ENCODE data around the gene MED27. TPM values are rescaled to one million over a fixed set of nuclear protein-coding genes. Genes with fewer than 3 reads are reported as not detected.

The MED27 gene
- total and polyA plus RNA-seq, 7 donors, result 10.7 to 24.4 (median 14.2) TPM

GRCh38 chr9:132078699-132079356, 839 bp downstream of the MED27 start:
- ATAC-seq, result peak; percentile 17 to 54 (median 39)
- Histone ChIP-seq H3K4me1 (peaks cover 28% of the 10 kb centered on the region), H3K27ac (peak overlapping the region; percentile 80), H3K9me3 (no peaks in the 10 kb centered on the region), H3K36me3 (ENCODE audit: insufficient read depth in 1 of 2, low read depth in 1 of 2) (peaks cover 3 to 33% of the 10 kb centered on the region in 2 donors), H3K27me3 (ENCODE audit: insufficient read depth in 3 of 3, low read length in 2 of 3) (peaks cover 0 to 4% (median under 1%) of the 10 kb centered on the region in 3 donors), H3K4me3 (peak overlapping the region; percentile 78)
- intact Hi-C loops (cut with DNase I), result no loop called here
- 3 to 5% (median 4%) methylated on average over 12 of the region's 12 CpGs for WGBS, 3 donors
- DNase-seq, result no peak
- no peak for TF ChIP-seq CTCF (IDR thresholded peaks at IDR 0.05)

GRCh38 chr9:132077881-132078698, 1.6 kb downstream of the MED27 start:
- peaks cover 28% of the 10 kb centered on the region for H3K4me1 ChIP-seq
- peak; percentile 46 to 60 for DNase-seq
- H3K27ac ChIP-seq, result no peak overlapping the region
- no peak for ATAC-seq
- peaks cover 3 to 37% of the 10 kb centered on the region in 2 donors for H3K36me3 ChIP-seq (ENCODE audit: insufficient read depth in 1 of 2, low read depth in 1 of 2)
- intact Hi-C loops (cut with DNase I), result no loop called here
- H3K9me3 ChIP-seq, result no peaks in the 10 kb centered on the region
- H3K4me3 ChIP-seq, result peak overlapping the region; percentile 78
- WGBS, 3 donors, result 21 to 31% (median 22%) methylated on average over 10 of the region's 10 CpGs
- H3K27me3 ChIP-seq (ENCODE audit: insufficient read depth in 3 of 3, low read length in 2 of 3), result peaks cover 0 to under 1% (median 0%) of the 10 kb centered on the region in 3 donors
- TF ChIP-seq CTCF (IDR thresholded peaks at IDR 0.05), result no peak

- Histone ChIP-seq H3K4me3 (no peak overlapping the region), H3K9me3 (no peaks in the 10 kb centered on the region), H3K27me3 (ENCODE audit: insufficient read depth in 3 of 3, low read length in 2 of 3) (no peaks in the 10 kb centered on the region), H3K36me3 (ENCODE audit: insufficient read depth in 1 of 2, low read depth in 1 of 2) (peaks cover 3 to 47% of the 10 kb centered on the region in 2 donors), H3K27ac (no peak overlapping the region), H3K4me1 (peaks cover 28% of the 10 kb centered on the region)
- no peak for DNase-seq
- no peak for TF ChIP-seq CTCF (IDR thresholded peaks at IDR 0.05)
- intact Hi-C loops (cut with DNase I), result no loop called here
- no peak for ATAC-seq
- WGBS, 3 donors, result 79 to 88% (median 81%) methylated on average over 2 of the region's 2 CpGs
Measured at GRCh38 chr9:132075853-132076252, 3.8 kb downstream of the MED27 start.

- no peak overlapping the region for H3K27ac ChIP-seq
- ATAC-seq (no peak), DNase-seq (no peak)
- intact Hi-C loops (cut with DNase I), result no loop called here
- H3K9me3 ChIP-seq, result no peaks in the 10 kb centered on the region
- WGBS, 3 donors, result 86 to 94% (median 91%) methylated on average over 2 of the region's 2 CpGs
- no peak for TF ChIP-seq CTCF (IDR thresholded peaks at IDR 0.05)
- H3K36me3 ChIP-seq (ENCODE audit: insufficient read depth in 1 of 2, low read depth in 1 of 2), result peaks cover 3 to 47% of the 10 kb centered on the region in 2 donors
- H3K4me1 ChIP-seq, result peaks cover 34% of the 10 kb centered on the region
- no peaks in the 10 kb centered on the region for H3K27me3 ChIP-seq (ENCODE audit: insufficient read depth in 3 of 3, low read length in 2 of 3)
- H3K4me3 ChIP-seq, result no peak overlapping the region
Measured at GRCh38 chr9:132074736-132075135, 4.9 kb downstream of the MED27 start.

Measured in psoas muscle (tissue), 8 donors.